CD4-positive, alpha-beta T cell treated with Interleukin-15 for 1 hour (primary cell): ENCODE data around the gene IGLL5.
A peak's percentile ranks its signal among the peaks of the same experiment; 100 is the strongest.

ENCODE experiments used
- DNase-seq: peaks from one replicate; pipeline ENCODE4 v3.0.0-alpha.2; 2020

Gene IGLL5

GRCh38 chr22:22865311-22866072, 22.1 kb upstream of the IGLL5 start:
- DNase-seq, result peak; percentile 40

GRCh38 chr22:22866381-22867111, 21.1 kb upstream of the IGLL5 start:
- DNase-seq, result no peak

DNA sequence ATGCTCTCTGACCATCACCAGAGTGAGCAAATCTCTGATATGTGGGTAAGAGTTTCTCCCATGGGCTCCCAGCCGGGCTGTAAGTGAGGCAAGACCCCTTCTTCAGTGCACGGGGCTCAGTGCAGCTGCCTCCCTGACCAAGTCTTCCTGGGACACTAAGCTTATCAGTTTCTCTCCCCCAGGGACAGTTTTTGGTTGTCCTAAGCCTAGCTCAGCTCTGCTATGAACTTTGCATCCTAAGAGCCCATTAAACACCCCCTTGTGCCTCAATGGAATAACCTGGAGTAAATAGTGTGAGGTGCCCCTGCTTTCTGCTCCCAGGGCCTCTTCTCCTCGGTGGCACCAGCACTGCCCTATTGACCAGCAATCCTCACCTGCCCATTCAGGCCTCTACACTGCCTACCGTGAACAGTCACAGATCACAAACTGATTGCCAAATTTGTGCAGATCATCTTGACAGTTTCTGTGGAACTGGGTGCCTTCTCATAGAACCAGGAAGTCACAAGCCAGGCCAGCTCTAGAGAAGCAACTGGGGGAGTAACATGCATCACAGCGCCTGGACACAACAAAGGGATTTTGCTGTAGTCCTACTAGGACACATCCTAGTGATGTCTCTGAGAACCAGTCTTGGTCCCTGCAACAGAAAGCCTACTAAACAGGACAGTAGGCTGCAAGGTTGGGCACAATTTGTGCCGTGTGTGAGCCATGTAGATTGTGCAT, 19.5 kb upstream of the IGLL5 start:
- no peak for DNase-seq

- DNase-seq, result no peak
These were observed 16.8 kb upstream of the IGLL5 start for GRCh38 chr22:22870577-22871404.

GRCh38 chr22:22871536-22872278, 15.9 kb upstream of the IGLL5 start:
- no peak for DNase-seq

DNA sequence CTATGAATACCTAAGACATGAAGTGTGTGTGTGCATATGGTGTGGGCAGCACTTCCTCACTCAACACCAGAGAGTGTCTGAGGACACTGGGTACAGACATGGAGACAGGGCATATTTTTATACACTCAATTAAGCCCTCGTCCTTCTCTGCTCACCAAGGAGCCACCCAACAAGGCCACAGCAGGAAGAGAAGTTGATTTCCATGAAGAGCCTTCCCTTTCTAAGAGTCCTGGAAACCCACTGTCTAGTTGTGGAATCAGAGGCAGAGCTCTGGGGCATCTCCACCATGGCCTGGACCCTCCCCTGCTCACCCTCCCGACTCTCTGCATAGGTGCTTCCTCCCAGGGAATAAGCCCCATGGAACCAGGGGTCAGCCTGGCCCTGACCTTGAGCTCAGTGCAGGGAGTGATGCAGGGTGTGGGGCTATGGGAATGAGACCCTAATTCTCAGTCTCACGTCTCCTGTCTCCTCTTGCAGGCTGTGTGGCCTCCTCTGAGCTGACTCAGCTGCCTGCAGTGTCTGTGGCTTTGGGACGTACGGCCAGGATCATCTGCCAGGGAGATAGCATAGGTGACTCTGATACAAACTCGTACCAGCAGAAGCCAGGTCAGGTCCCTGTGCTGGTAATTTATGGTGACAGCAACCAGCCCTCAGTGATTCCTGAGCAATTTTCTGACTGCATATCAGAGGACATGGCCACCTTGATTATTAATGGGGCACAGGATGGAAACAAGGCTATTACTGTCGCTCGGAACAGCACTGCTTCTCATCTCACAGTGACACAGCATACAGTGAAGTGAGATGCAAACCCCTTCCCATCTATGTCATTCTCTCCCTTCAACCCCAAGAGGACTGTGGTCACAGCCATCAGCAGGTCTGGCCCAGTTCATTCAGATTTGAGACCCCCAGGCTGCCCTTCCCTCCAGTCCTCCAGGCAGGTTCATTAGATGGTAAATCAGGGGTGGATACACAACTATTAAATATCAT, 14.6 kb upstream of the IGLL5 start:
- DNase-seq, result no peak

GRCh38 chr22:22877523-22878210, 9.9 kb upstream of the IGLL5 start:
- peak; percentile 69 for DNase-seq

DNA sequence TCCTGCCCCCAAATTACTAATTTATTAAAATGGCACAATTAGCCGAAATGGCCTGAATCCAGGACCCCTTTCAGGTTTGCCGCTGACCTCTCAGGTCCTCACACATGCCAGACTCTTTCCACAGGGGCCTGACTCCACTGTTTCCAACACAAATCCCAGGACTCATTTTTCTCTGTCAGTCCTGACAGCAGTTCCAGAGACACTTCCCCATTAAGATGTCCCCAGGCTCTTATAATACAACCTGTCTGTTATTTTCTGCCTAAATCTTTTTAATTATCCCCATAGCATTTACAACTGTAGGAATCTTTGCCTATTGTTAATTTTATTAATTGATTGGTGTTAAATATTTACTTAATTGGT, 9.4 kb upstream of the IGLL5 start:
- no peak for DNase-seq

DNA sequence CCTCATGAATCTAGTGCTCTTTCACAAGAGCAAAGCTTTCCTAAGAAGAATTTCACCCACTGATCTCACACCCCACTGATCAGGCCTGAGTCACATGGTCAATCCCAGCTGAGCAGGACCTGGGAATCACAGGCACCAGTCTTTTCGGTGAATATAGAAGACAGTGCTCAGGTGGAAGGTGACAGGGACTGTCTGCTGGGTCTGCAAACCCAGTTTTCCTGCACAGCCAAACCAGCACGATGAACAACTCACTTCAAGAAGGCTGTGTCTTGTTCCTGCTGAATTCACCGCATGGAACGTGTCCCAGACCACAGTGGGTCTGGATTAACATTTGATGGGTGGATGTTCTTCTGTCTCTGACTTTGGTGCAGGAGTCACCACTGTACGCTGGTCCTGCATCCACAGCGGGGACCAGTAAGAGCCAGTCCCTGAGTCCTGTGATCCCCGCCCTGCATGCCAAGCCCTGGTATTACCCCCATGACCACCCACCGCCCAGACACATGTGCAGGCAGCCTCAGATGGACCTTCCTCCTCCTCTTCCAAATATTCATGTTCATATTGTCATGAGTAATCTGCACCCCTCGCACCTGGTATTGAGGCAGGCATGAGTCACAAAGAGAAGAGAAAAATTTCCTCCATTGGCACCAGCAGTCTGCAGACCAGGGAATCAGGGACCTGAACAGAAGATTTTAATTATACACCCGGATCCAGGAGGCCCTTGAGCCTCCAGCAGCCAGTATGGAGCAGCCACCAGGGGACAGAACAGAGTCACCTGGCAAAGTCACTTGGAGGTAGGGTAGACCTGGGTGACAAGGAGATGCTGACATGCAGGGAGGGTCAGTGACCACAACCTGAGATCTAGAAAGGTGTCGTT, 8.6 kb upstream of the IGLL5 start:
- no peak for DNase-seq

DNA sequence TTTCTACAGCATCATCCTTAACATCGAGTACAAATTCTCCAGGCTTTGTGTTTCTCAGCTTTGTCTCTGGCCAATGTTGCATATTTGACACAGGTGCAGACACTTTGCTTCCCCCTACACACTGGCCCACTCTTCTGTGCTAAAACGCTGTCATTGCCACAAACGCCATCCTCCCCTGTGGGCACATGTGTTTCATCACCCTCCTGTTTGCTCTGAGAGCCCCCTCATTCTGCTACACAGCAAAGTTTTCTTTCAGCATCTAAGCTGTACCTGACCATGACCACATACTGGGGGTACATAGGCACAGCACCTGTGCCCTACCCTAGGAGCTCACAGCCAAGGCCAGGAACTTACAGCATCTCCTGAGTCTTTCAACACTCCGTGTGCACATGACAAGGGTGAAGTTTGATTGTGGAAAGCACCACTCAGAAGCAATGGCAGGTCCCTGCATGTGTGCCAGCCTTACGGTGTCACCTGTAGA, 7.9 kb upstream of the IGLL5 start:
- no peak for DNase-seq

- DNase-seq, result no peak
These were observed 7.0 kb upstream of the IGLL5 start for GRCh38 chr22:22880645-22881044.

DNA sequence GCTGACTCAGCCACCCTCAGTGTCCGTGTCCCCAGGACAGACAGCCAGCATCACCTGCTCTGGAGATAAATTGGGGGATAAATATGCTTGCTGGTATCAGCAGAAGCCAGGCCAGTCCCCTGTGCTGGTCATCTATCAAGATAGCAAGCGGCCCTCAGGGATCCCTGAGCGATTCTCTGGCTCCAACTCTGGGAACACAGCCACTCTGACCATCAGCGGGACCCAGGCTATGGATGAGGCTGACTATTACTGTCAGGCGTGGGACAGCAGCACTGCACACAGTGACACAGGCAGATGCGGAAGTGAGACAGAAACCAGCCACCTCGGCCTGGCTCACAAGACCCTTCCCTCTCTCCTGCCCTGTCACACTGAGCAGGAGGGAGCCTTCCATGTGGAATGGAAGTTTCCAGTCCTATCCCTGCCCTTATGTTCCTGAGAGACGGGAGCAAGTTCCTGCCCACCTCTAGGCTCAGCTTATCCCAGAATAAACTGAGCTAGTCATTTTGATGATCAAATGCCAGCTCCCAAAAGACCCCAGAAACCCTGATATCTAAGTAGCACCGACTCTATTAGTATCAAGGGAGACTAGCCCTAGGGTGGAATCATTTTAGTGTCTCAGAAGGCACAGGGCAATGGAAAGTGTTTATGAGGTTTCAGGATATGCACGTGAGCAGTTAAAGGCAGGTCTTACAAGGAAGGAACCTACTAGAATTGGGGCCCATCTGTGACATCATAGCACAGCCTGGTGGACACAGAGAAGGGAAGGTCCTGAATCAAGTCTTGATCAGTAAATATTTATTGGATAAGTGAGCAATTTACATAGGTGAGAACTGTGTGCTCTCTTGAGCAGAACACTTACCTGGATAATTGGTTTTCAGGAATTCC, 6.3 kb upstream of the IGLL5 start:
- DNase-seq, result peak; percentile 43

GRCh38 chr22:22882033-22882717, 5.4 kb upstream of the IGLL5 start:
- peak; percentile 71 for DNase-seq

GRCh38 chr22:22883090-22883727, 4.4 kb upstream of the IGLL5 start:
- no peak for DNase-seq

- peak; percentile 77 for DNase-seq
These were observed 3.4 kb upstream of the IGLL5 start for GRCh38 chr22:22884010-22884887.
